ENCODE results near the gene KAT6B.

DNA sequence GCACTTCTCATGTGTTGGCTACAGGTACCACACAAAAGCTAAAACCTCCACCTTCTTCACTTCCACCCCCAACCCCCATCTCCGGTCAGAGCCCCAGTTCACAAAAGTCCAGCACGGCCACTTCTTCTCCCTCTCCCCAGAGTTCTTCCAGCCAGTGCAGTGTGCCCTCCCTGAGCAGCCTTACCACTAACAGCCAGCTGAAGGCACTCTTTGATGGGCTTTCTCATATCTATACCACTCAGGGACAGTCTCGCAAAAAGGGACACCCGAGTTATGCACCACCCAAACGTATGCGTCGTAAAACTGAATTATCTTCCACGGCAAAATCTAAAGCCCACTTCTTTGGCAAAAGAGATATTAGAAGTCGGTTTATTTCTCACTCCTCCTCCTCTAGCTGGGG is 149.4 kb downstream of the KAT6B start:
- TF ChIP-seq, protein P1, sequence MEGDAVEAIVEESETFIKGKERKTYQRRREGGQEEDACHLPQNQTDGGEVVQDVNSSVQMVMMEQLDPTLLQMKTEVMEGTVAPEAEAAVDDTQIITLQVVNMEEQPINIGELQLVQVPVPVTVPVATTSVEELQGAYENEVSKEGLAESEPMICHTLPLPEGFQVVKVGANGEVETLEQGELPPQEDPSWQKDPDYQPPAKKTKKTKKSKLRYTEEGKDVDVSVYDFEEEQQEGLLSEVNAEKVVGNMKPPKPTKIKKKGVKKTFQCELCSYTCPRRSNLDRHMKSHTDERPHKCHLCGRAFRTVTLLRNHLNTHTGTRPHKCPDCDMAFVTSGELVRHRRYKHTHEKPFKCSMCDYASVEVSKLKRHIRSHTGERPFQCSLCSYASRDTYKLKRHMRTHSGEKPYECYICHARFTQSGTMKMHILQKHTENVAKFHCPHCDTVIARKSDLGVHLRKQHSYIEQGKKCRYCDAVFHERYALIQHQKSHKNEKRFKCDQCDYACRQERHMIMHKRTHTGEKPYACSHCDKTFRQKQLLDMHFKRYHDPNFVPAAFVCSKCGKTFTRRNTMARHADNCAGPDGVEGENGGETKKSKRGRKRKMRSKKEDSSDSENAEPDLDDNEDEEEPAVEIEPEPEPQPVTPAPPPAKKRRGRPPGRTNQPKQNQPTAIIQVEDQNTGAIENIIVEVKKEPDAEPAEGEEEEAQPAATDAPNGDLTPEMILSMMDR (IDR thresholded peaks at IDR 0.05), result no peak
- TF ChIP-seq POLR2A (IDR thresholded peaks at IDR 0.05), result no peak
